Fibroblast of skin of right quadriceps (primary cell): ENCODE results near the gene AK2.
"Not testable (repeated sequence)": the region's sequence is repeated elsewhere in the genome, so short reads cannot be mapped to it uniquely, and the experiment has no call there.

Experiments
- DNase-seq: peaks from one replicate; pipeline ENCODE4 v3.0.0-alpha.2; 2013

AK2 gene

DNA sequence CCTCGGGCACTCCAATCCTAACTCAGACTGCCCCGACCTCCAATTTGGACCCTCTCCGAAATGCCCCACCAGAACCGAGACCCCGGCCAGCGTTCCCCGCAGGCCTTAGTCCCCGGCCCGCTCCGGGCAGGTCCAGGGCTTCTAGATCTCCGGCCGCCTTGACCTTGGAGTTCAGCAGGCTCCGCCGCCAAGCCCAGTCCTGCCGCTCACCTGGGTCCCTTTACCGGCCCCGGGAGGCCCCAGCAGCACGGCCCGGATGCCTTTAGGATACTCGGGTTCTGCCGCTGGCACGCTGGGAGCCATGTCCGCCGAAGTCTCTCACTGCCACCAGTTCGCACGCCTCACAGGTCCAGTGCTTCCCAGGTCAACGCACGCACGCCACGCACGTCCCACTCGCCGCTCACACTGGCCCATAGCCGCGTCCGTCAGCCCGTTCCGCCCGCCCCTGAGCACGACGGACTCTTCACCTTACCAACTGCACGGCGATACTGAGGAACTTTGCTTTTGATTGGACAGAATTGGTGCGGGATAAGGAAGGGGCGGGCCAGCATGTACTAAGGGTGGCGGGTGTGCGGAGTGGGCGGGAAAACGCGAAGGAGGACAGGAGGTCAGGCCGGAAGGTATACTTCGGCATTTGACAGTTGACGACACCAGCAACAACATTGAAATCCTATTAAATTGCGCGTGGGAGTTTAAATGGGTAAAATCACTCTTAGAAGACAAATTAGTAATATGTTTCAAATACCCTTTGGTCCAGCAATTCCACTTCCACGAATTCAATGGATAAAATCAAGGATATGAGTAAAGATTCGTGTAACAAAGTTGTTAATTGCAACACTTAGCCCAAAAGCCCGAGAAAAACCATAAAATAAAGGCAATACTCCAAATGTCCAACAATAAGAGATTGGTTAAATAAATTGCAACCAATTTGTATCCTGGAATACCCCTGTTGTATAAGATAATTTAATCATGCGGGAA is at the start of gene AK2:
TSS of gene AK2 (minus strand) at position 358 of the 978 bp plus-strand sequence. CDS start at position 303, 55 bp downstream.
- peak; percentile 98 for DNase-seq

DNA sequence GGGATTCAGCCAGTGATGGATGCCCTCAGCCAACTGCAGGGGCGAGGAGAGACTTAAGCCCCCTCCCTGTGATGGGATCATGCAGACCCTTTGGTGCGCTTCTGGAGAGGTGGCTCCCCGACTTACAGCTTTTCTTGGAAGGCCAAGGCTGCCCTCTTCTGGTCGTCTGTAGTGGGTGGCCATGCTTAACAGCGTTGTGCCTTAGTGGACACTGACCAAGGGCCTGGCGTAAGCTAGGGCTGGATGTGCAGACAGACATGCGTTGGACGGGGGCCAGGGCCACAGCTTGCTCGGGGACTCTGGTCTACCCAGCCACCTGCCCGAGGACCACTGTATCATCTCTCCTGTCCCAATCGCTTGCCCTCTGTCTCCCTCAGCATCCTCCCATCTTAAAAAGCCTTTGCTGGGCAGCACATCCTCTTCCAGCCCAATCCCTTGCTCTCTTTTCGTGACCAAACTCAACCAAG is 49.7 kb upstream of the AK2 start:
- DNase-seq = peak; percentile 56

DNA sequence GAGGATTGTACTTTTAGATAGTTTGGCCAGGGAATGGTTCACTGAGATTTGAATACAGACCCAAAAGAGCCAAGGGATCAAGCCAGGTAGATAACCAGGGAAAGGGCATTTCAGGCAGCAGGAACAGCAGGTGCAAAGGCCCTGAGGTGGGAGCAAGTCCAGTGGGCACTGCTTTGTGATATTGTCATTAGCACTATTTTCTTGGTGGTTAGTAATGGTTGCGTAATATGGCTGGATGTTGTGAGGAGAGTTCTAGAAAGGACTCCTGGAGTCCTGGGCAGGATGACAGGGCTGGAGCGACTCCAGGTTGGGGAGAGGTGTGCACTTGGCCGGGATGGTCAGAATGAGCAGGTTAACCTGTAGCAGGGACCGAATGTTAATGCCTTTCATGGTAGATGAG is 48.6 kb upstream of the AK2 start:
- DNase-seq = no peak

DNA sequence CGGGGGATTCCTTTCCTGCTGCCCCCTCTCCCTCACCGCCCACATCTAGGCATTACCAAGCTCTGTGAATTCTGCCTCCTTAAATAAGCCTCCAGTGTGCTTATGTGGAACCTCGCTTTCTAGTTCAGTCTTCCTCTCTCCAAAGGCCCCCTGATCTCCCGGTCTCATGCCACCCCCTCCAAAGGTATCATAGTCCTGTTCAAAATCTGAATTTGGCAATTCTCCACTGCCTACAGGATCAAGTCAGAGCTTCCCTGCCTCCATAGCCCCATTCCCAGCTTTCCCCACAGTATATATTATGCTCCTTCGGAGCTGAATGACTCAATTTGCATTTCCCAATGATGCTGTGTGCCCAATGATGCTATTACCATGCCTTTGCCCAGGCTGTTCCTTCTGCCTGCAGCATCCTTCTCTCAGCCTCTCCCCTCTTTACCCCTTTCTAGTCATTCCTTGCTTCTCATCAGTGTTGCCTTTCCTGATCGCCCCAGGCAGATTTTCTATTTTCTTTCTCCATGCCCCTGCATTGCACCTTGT is 46.0 kb upstream of the AK2 start:
- no peak for DNase-seq

DNA sequence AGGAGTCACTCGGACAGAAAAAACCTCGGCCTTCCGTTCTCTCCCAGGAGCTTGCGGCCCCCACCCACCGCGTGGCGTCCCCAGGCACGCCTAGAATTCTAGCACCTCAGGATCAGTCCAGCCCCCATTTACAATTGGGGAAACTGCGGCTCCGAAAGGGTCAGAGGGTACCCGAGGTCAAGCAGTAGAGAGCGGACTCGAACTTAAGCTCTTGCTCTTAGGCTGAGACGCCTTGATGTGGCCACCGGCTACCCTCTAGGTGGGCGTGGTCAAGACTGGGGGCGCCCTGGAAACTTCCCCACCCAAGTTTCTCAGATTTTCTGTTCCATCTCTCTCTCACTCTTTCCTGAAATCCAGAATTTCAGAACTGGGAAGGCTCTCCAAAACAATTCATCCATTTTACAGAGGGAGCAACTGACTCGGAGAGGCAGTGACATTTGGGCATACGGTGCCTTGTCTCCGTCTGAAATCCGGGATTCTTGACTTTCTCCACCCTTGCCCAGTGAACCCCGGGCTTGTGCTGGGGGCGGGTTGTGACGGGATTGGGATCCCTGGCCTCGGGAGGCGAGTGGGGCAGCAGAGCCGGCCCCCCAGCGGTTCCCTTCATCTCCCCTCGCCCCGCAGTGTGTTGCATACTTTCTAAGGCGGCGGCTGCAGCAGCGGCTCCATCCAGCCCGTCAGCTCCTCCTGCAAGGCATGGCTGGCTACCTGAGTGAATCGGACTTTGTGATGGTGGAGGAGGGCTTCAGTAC is 45.0 kb upstream of the AK2 start:
- DNase-seq = no peak

DNA sequence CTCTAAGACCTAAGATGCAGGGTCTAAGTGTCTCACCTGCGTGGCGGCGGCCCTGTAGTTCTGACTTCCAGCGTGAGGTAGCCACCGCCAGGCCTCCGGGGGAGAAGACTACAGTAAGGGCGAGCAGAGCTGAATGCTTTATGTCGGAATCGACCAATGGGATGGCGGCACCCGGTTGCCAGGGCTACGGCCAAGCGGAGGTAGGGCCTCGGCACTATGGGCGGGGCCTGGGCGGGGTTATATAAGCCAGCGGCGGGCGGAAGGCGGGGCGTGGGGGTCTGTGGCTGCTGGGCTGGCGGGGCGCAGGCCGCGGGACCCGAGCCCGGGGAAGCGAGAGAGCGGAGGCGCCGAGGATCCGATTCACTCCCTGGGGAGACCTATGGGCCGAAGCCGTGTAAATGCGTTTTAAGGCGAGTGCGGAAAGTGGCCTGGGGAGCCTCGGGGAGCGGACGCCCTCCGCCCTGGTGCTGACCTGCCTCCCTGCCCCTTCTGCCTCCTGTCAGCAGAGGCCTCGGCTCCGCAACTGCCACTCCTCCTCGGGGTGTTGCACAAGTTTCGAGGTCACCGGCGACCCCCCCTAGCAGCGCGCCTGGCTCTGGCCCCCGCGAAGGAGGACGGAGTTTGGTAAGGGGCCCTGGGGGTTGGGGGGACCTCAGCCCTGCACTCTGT is 44.3 kb upstream of the AK2 start, which contains the start of gene AZIN2:
TSS of gene AZIN2 (plus strand) at position 269 of the 669 bp plus-strand sequence. CDS start 1,097 bp downstream, outside the sequence.
- peak; percentile 92 for DNase-seq

DNA sequence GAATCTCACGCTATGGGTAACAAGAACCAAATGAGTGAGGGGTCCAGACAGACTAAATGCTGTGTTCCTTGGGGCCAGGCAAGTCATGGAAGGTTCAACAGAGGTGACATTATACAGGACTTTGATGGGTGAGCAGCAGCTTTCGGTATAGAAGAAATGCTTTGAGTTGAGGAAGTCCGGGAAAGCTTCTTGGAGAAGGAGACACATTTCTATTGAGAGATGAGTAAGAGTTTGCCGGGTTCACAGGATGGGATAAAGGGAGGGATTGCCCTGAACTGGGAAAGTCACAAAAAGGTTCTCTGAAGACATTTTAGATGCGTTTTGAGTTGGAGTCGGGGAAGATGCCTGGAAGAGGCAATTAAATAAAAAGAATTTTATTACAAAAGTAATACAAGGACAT is 43.7 kb upstream of the AK2 start:
- DNase-seq = no peak

DNA sequence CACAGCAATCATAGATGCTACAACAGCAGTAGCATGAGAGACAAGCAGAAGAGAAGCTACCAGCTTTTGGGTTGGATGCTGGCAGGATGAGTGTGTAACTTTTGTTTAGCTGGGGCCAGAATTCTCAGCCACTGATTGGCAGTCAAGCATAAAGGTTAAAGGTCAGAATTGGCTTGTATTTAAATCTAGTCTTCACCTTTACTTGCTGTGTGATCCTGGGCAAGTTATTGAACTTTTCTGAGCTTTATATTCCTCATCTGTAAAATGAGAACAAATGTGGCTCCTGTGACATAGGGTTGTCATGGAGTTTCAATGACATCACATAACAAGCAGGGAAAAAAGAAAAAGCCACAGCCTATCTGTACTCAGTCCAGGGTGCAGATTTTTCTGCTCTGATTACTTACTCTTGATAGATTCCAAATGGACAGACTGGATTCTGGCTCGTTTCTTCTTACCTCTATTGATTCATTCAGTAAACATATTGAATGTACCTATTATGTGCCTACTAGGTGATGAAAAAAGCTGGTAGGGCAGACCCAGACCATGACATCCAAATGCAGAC is 41.4 kb upstream of the AK2 start:
- DNase-seq = no peak

DNA sequence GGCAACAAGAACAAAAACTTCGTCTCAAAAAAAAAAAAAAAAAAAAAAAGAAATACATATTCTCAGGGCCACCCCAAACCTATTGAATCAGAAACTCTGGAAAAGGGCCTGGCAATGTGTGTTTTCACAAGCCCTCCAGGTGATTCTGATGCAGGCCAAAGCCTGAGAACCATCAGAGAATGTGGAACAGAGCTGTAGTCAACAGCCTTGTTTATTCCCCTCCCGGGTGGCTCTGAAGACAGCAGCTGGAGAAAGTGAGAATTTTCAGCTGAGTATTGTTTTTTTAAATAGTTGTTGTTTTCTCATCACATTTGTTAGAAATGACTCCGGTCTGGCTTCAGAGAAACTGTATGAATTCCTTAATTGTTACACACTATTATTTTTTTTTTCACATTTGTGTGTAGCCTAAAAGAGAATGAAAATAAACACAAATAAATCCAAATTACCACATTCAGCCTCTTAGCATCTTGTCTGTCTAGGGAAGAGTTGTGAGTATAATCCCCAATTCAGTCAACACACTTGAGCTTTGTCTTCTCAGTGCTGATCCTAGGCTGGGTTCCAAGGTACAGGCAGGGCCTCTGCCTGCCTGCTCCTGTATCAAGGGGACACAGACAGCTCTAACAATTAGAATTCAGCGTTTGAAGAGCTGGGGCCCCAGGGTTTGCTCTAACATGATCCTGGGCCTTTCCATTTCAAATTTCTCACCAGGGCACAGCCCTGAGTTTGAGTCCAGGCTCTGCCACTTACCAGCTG is 37.7 kb upstream of the AK2 start:
- no peak for DNase-seq

DNA sequence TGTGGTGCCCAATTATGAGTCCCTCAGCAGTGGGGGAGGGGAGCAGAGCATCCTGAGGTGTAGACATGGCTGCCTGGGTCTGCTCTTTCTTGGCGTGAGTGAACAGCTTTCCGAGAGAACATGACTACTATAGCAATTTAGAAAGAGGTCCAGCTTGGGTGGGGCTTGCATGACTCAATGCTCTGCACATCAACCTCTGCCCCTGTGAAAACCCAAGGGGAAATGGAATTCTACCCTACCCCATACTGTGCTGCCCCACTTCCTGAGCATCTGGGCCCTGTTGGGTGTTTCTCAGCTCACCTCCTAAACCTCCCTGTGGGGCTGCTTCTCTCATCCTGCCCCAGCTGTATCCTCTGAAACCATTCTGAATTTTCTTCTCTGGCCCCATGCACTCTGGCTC is 36.0 kb upstream of the AK2 start:
- peak; percentile 39 for DNase-seq

DNA sequence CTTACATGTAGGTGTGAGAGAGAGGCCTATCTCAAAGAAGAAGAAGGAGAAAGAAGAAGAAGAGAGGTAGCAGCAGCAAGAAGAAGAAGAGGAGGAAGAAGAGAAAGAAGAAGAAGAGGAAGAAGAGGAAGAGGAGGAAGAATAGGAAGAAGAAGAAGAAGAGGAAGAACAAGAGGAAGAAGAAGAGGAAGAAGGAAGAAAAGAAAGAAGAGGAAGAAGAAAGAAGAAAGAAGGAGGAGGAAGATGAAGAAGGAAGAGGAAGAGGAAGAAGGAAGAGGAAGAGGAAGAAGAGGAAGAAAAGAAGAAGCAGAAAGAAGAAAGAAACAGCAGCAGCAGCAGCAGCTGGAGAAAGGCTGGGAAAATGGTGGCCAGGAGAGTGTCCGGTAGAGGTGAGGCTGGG is 33.9 kb upstream of the AK2 start:
- DNase-seq = no peak

DNA sequence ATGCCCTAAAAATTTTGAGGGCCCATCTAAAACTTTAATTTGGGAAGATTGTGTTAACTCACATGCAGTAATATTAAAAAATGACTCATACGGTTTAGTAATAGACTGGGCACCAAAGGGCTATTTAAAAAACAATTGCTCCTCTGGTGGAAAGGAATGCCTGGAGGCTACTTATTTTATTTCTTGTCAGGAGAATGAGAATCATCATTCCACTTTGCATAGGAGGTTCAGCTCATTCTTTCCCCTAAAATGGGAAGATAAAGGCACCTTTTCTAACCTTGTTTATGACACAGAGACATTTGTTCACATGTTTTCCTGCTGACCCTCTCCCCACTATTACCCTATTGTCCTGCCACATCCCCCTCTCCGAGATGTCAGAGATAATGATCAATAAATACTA is 31.4 kb upstream of the AK2 start:
- not testable (repeated sequence) for DNase-seq

DNA sequence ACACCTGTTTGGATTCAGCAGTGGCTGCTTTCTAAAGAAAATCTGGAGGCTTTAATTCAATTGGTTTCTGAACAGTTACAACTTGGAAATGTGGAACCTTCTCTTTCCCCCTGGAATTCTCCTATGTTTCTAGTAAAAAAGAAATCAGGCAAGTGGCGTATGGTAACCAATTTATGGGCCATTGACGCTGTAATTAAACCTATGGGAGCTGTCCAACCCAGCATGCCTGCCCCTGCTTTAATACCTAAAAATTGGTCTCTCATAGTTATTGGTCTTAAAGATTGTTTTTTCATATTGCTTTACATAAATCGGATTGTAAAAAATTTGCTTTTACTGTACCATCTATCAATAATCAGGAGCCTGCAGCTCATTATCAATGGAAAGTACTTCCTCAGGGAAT is 29.8 kb upstream of the AK2 start:
- DNase-seq = not testable (repeated sequence)

DNA sequence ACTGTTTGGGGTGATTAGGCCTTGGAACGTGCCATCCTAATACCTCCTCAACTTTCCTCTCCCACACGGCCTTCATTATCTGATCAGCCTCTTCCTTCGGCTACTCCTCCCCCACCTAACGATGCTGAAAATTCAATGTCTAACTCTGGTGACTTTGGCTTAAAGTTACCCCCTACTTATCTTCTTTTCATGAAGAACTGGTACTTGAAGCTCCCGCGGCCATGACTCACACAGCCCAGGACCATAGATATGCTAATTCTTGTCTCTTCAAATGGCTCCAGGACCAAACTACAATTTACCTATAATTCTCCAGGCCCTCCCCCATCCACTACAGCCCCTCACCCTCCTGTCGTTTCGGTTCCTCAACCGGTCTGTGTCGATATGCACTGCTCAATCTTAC is 28.6 kb upstream of the AK2 start:
- no peak for DNase-seq

DNA sequence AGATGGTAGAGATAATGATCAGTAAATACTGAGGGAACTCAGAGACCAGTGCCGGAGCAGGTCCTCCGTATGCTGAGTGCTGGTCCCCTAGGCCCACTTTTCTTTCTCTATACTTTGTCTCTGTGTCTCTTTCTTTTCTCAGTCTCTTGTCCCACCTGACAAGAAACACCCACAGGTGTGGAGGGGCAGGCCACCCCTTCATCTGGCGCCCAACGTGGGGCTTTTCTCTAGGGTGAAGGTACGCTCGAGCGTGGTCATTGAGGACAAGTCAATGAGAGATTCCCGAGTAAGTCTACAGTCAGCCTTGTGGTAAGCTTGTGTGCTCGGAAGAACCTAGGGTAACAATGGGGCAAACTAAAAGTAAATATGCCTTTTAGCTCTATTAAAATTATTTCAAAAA is 27.6 kb upstream of the AK2 start:
- DNase-seq = not testable (repeated sequence)

DNA sequence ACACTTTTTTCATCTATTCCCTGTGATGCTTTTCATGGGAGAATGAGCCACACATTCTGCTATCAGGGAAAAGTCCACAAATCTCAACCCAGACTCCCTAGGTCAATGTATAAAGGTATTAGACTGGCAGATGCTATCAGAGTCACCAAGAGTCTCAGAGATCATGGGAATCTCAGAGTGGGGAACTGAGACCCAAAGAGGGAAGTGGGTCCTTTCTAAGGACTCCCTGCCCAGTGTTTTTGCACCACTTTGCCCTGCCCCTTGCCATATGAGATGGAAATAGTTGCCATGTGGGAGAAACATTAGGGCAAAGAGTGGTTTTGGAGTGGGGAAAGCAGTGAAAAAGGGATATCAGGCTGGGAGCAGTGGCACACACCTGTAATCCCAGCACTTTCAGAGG is 25.2 kb upstream of the AK2 start:
- DNase-seq = no peak

DNA sequence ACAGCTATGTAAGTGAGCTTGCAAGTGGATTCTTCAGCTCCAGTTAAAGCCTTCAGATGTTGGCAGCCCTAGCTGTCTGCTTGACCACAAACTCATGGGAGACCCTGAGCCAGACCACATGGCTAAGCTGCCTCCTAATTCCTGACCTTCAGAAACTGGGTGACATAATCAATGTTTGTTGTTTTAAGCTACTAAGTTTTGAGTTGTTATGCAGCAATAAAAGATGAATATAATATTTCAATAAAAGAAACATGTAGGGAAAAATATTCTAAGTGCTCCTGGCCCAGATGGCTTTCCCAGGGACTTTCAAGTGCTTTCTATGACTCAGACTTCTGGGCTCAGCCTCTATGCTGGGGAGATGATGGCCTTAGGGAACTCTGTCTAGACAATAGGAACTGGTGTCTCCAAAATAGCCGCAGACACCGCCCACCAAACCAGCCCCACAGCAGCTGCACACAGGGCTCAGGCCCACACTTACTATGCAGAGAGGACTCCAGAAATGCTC is 23.9 kb upstream of the AK2 start:
- DNase-seq = peak; percentile 68

DNA sequence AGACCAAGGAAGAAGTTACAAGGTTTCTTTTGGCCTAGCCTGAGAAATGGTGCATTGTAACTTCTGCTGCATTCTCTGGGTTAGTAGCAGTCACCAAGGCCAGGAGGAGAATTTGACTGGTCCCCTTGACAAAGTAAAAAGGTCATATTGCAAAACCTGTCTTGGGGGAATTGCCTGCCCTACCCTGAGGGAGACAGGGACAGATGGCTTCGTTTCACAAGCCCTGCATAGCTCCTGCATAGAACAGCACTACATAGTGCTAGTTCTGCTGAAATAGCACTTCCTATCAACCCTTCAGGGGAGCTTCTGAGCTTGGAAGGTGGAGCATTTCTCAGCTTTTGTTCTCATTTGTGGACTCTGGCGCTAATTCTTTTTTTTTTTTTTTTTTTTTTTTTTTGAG is 20.4 kb upstream of the AK2 start:
- no peak for DNase-seq

DNA sequence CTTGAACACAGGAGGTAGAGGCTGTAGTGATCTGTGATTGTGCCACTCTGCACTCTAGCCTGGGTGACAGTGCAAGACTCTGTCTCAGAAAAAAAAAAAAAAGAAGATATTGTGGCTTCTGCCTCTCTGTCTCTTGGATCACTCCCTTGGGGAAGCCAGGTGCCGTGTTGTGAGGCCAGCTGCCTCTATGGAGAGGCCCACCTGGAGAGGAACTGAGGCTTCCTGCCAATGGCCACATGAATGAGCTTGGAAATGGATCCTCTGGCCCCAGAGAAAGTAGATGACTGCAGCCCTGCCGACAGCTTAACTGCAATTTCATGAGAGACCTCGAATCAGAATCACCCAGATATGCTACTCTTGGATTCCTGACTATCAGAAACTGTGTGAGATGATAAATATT is 19.7 kb upstream of the AK2 start:
- no peak for DNase-seq

DNA sequence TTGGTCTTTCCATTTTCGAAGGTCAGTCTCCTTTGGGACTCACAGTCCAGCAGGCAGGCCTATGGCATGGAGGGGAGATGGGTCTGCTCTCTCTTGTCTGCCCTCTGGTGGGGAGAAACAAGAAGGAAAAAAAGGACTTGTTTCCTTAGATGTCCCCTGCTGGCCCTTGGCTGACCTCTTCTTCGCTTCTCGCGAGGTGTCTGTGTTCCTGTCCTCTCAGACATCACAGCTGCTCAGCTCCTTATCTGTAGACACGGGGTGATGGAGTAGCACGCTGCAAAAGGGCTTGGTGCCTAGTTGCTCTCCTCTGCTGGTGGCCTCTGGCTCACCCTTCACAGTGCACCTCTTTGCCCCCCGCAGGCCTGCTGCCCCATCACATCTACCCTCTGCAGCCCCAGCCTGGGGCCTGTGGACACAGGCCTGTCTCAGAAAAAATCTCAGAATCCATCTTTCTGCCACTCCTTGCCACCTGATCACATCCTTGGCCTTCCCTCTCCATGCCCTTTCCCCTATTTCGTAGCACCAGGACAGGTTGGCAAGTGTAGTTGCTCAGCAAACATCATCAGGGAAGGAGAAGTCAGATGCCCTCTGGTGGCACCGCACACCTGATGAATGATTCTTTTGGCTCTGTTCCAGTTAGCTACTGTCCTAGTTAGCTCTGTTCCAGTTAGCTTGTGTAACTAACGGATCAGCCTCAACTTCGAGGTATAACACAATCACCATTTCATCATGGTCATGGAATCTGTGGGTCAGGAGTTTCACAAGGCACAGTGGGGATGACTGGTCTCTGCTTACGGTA is 18.7 kb upstream of the AK2 start:
- peak; percentile 69 for DNase-seq
